NCI-H1417 (cell line): ENCODE measurements around the gene CYB5B.

Experiments used
- DNase-seq, 3 experiments: peaks; one replicate each; lab custom pipeline; 2025; lab: John Stamatoyannopoulos, UW

The CYB5B gene

GRCh38 chr16:69444873-69445517 lies 20.6 kb downstream of the CYB5B start:
- no peak for DNase-seq

GRCh38 chr16:69448470-69449193 lies 24.2 kb downstream of the CYB5B start:
- DNase-seq: peak in 1 of 3 experiments; percentile 20

GRCh38 chr16:69451166-69451565 lies 26.7 kb downstream of the CYB5B start:
- DNase-seq: no peak

GRCh38 chr16:69453936-69454335 lies 29.5 kb downstream of the CYB5B start:
- DNase-seq: no peak

GRCh38 chr16:69463876-69464275 lies 39.5 kb downstream of the CYB5B start:
- no peak for DNase-seq

GRCh38 chr16:69465083-69465721 lies 40.8 kb downstream of the CYB5B start:
- DNase-seq: no peak

- DNase-seq: no peak
Measured at GRCh38 chr16:69465881-69466280, 41.5 kb downstream of the CYB5B start.

- no peak for DNase-seq
Measured at GRCh38 chr16:69466547-69466946, 42.1 kb downstream of the CYB5B start.

- DNase-seq: no peak
Measured at GRCh38 chr16:69467080-69467479, 42.7 kb downstream of the CYB5B start.

- no peak for DNase-seq
Measured at GRCh38 chr16:69467531-69468204, 43.2 kb downstream of the CYB5B start.

- no peak for DNase-seq
Measured at GRCh38 chr16:69469807-69470561, 45.6 kb downstream of the CYB5B start.

GRCh38 chr16:69471121-69471520 lies 46.7 kb downstream of the CYB5B start:
- no peak for DNase-seq

GRCh38 chr16:69474408-69474807 lies 50.0 kb downstream of the CYB5B start:
- DNase-seq: no peak

GRCh38 chr16:69476920-69477443 lies 52.6 kb downstream of the CYB5B start:
- no peak for DNase-seq

GRCh38 chr16:69477546-69477945 lies 53.1 kb downstream of the CYB5B start:
- DNase-seq: no peak

- no peak for DNase-seq
Measured at GRCh38 chr16:69478685-69479084, 54.3 kb downstream of the CYB5B start.

- no peak for DNase-seq
Measured at GRCh38 chr16:69479775-69480174, 55.4 kb downstream of the CYB5B start.

GRCh38 chr16:69481901-69482341 lies 57.5 kb downstream of the CYB5B start:
- DNase-seq: no peak

GRCh38 chr16:69482410-69482991 lies 58.1 kb downstream of the CYB5B start:
- peak in 2 of 3 experiments; percentile 23 to 88 for DNase-seq

GRCh38 chr16:69483611-69484010 lies 59.2 kb downstream of the CYB5B start:
- DNase-seq: no peak

- no peak for DNase-seq
Measured at GRCh38 chr16:69485361-69485760, 60.9 kb downstream of the CYB5B start.
